Parathyroid adenoma (tissue), 2 donors: ENCODE measurements around the gene GPC5.

Experiments used
- H2AFZ ChIP-seq: fragments of 300-600 bp; sonication (generic); one replicate; pipeline ENCODE4 v1.7.0; 2017; ENCODE audit warnings: antibody characterized with exemption, mild to moderate bottlenecking
- H3K27ac ChIP-seq: fragments of 300-600 bp; sonication (generic); one replicate; pipeline ENCODE4 v1.7.0; 2017
- H3K27me3 ChIP-seq: fragments of 300-600 bp; sonication (generic); one replicate; pipeline ENCODE4 v1.7.0; 2017; ENCODE audit warnings: low read length; ENCODE audit not compliant: control insufficient read depth, insufficient read depth
- H3K36me3 ChIP-seq: fragments of 300-600 bp; sonication (generic); one replicate; pipeline ENCODE4 v1.7.0; 2017; ENCODE audit warnings: low read length; ENCODE audit not compliant: control insufficient read depth, insufficient read depth
- H3K4me1 ChIP-seq: fragments of 300-600 bp; sonication (generic); one replicate; pipeline ENCODE4 v1.7.0; 2017; ENCODE audit warnings: control low read depth
- H3K4me2 ChIP-seq: fragments of 300-600 bp; sonication (generic); one replicate; pipeline ENCODE4 v1.7.0; 2017; ENCODE audit warnings: low read length
- H3K4me3 ChIP-seq: fragments of 300-600 bp; sonication (generic); one replicate; pipeline ENCODE4 v1.7.0; 2017; ENCODE audit warnings: low read depth, low read length
- H3K79me2 ChIP-seq: fragments of 300-600 bp; sonication (generic); one replicate; pipeline ENCODE4 v1.7.0; 2017; ENCODE audit warnings: control low read depth
- H3K9ac ChIP-seq: fragments of 300-600 bp; sonication (generic); one replicate; pipeline ENCODE4 v1.7.0; 2017; ENCODE audit warnings: mild to moderate bottlenecking
- H3K9me3 ChIP-seq: fragments of 300-600 bp; sonication (generic); one replicate; pipeline ENCODE4 v1.7.0; 2017; ENCODE audit warnings: low read length; ENCODE audit not compliant: control insufficient read depth
- CTCF ChIP-seq: fragments of 300-600 bp; sonication (generic); IDR thresholded peaks from one replicate; pipeline ENCODE4 v1.7.0; 2017; ENCODE audit warnings: antibody characterized with exemption, mild to moderate bottlenecking
- donor health status: primary hyperparathyroidism.

GPC5 gene

GRCh38 chr13:92622905-92623304 lies 1224.5 kb downstream of the GPC5 start:
- no peak for TF ChIP-seq CTCF
- no peak overlapping the region for H3K4me2 ChIP-seq
- no peaks in the 10 kb centered on the region for H3K4me1 ChIP-seq
- H3K9me3 ChIP-seq: no peaks in the 10 kb centered on the region
- no peaks in the 10 kb centered on the region for H3K27me3 ChIP-seq
- H3K27ac ChIP-seq: no peak overlapping the region
- no peak overlapping the region for H2AFZ ChIP-seq
- H3K79me2 ChIP-seq: no peaks in the 10 kb centered on the region
- no peak overlapping the region for H3K4me3 ChIP-seq
- no peaks in the 10 kb centered on the region for H3K36me3 ChIP-seq
- no peak overlapping the region for H3K9ac ChIP-seq

GRCh38 chr13:92626274-92626673 lies 1227.9 kb downstream of the GPC5 start:
- no peak for TF ChIP-seq CTCF
- H3K4me3 ChIP-seq: no peak overlapping the region
- H3K9me3 ChIP-seq: no peaks in the 10 kb centered on the region
- H2AFZ ChIP-seq: no peak overlapping the region
- H3K4me1 ChIP-seq: no peaks in the 10 kb centered on the region
- H3K27me3 ChIP-seq: no peaks in the 10 kb centered on the region
- no peaks in the 10 kb centered on the region for H3K36me3 ChIP-seq
- no peak overlapping the region for H3K4me2 ChIP-seq
- no peak overlapping the region for H3K9ac ChIP-seq
- H3K27ac ChIP-seq: no peak overlapping the region
- H3K79me2 ChIP-seq: no peaks in the 10 kb centered on the region

- no peak overlapping the region for H3K9ac ChIP-seq
- H3K27ac ChIP-seq: no peak overlapping the region
- H3K4me2 ChIP-seq: no peak overlapping the region
- no peaks in the 10 kb centered on the region for H3K9me3 ChIP-seq
- H3K27me3 ChIP-seq: no peaks in the 10 kb centered on the region
- no peak overlapping the region for H3K4me3 ChIP-seq
- no peaks in the 10 kb centered on the region for H3K4me1 ChIP-seq
- TF ChIP-seq CTCF: no peak
- H3K79me2 ChIP-seq: no peaks in the 10 kb centered on the region
- H2AFZ ChIP-seq: no peak overlapping the region
- H3K36me3 ChIP-seq: no peaks in the 10 kb centered on the region
Observed at GRCh38 chr13:92640936-92641335, 1242.5 kb downstream of the GPC5 start.

GRCh38 chr13:92649140-92649813 lies 1250.9 kb downstream of the GPC5 start:
- no peak overlapping the region for H3K27ac ChIP-seq
- TF ChIP-seq CTCF: no peak
- no peak overlapping the region for H3K4me2 ChIP-seq
- no peaks in the 10 kb centered on the region for H3K27me3 ChIP-seq
- H3K79me2 ChIP-seq: no peaks in the 10 kb centered on the region
- no peaks in the 10 kb centered on the region for H3K4me1 ChIP-seq
- H2AFZ ChIP-seq: no peak overlapping the region
- no peak overlapping the region for H3K9ac ChIP-seq
- H3K4me3 ChIP-seq: no peak overlapping the region
- no peaks in the 10 kb centered on the region for H3K9me3 ChIP-seq
- no peaks in the 10 kb centered on the region for H3K36me3 ChIP-seq

- H3K9me3 ChIP-seq: no peaks in the 10 kb centered on the region
- no peaks in the 10 kb centered on the region for H3K4me1 ChIP-seq
- TF ChIP-seq CTCF: no peak
- no peak overlapping the region for H2AFZ ChIP-seq
- H3K9ac ChIP-seq: no peak overlapping the region
- H3K27ac ChIP-seq: no peak overlapping the region
- no peak overlapping the region for H3K4me2 ChIP-seq
- H3K79me2 ChIP-seq: no peaks in the 10 kb centered on the region
- H3K36me3 ChIP-seq: no peaks in the 10 kb centered on the region
- no peaks in the 10 kb centered on the region for H3K27me3 ChIP-seq
- H3K4me3 ChIP-seq: no peak overlapping the region
Observed at GRCh38 chr13:92656103-92656502, 1257.7 kb downstream of the GPC5 start.
